Mesendoderm (in vitro differentiated cells): ENCODE measurements around the gene TMEM109.

Source experiments
- DNase-seq: peaks from one replicate; pipeline ENCODE4 v3.0.0; 2013
- H2AK5ac ChIP-seq: 2 replicates; pipeline ENCODE4 v1.6.1; 2013; ENCODE audit warnings: low read length, inconsistent platforms
- H2BK120ac ChIP-seq: 2 replicates; pipeline ENCODE4 v1.6.1; 2013; ENCODE audit warnings: low read depth, mild to moderate bottlenecking, low read length, moderate library complexity, mixed read lengths
- H2BK15ac ChIP-seq: replicated peaks from 2 replicates; pipeline ENCODE4 v1.6.1; 2013; ENCODE audit warnings: low read depth, mild to moderate bottlenecking, moderate library complexity
- H2BK5ac ChIP-seq: 2 replicates; pipeline ENCODE4 v1.6.1; 2013; ENCODE audit warnings: low read length, inconsistent platforms
- H3K18ac ChIP-seq: 2 replicates; pipeline ENCODE4 v1.6.1; 2013; ENCODE audit warnings: mild to moderate bottlenecking, low read length, mixed read lengths
- H3K23ac ChIP-seq: one replicate; pipeline ENCODE4 v1.6.1; 2013; ENCODE audit warnings: low read length
- H3K27ac ChIP-seq: 2 replicates; pipeline ENCODE4 v1.5.1; 2013; ENCODE audit warnings: low read depth, mild to moderate bottlenecking, inconsistent platforms, low read length, moderate library complexity
- H3K27me3 ChIP-seq: 2 replicates; pipeline ENCODE4 v1.6.1; 2013; ENCODE audit warnings: low read length, control low read depth, mild to moderate bottlenecking, inconsistent platforms; ENCODE audit not compliant: insufficient read depth, poor library complexity
- H3K36me3 ChIP-seq: 2 replicates; pipeline ENCODE4 v1.6.1; 2013; ENCODE audit warnings: low read length, inconsistent platforms; ENCODE audit not compliant: control insufficient read depth, insufficient read depth
- H3K4ac ChIP-seq: one replicate; pipeline ENCODE4 v1.6.1; 2013; ENCODE audit warnings: low read depth, mild to moderate bottlenecking, low read length, moderate library complexity
- H3K4me1 ChIP-seq: 2 replicates; pipeline ENCODE4 v1.6.1; 2013; ENCODE audit warnings: low read depth, low read length, inconsistent platforms; ENCODE audit not compliant: control insufficient read depth
- H3K4me2 ChIP-seq: 2 replicates; pipeline ENCODE4 v1.6.1; 2013; ENCODE audit warnings: low read length
- H3K4me3 ChIP-seq: 2 replicates; pipeline ENCODE4 v1.5.1; 2013; ENCODE audit warnings: mild to moderate bottlenecking, low read length
- H3K56ac ChIP-seq: one replicate; pipeline ENCODE4 v1.6.1; 2013; ENCODE audit warnings: low read length
- H3K79me1 ChIP-seq: 2 replicates; pipeline ENCODE4 v1.6.1; 2013; ENCODE audit warnings: low read length, inconsistent platforms
- H3K79me2 ChIP-seq: 2 replicates; pipeline ENCODE4 v1.6.1; 2013; ENCODE audit warnings: mild to moderate bottlenecking, low read length; ENCODE audit not compliant: control insufficient read depth, insufficient read depth
- H3K9ac ChIP-seq: 2 replicates; pipeline ENCODE4 v1.6.1; 2013; ENCODE audit warnings: low read length, inconsistent platforms
- H4K5ac ChIP-seq: one replicate; pipeline ENCODE4 v1.6.1; 2013; ENCODE audit warnings: low read length
- H4K8ac ChIP-seq: one replicate; pipeline ENCODE4 v1.6.1; 2013; ENCODE audit warnings: low read depth, mild to moderate bottlenecking, control low read depth, low read length, moderate library complexity
- WGBS: extraction: QIAGEN DNeasy Blood & Tissue Kit; methylation state at CpG from one replicate; pipeline ENCODE4 v1.1.7; 2013; ENCODE audit warnings: low lambda C conversion rate, missing lambda C conversion rate; ENCODE audit not compliant: insufficient coverage; ENCODE audit errors: extremely low coverage; 5-methylcytosine and 5-hydroxymethylcytosine counted together

TMEM109 gene

DNA sequence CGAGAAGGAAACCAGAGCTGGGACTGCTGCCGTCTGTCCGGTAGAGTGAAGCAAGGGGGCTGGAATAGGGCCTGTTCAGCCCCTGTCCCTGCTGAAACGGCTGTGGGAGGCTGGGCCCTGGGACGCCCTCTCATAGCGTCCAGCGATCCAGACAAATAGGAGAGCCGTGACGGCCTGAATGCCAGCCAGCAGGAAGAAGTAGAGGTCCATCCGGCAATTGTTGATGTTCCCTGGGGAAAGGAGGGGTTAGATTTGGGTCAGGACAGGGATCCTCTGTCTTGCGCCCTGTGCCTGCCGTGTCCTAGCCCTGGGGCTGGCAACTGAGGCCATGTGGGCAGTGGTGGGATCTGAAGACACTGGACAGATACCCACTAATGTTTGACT, 23.2 kb downstream of the TMEM109 start:
- H3K4me2 ChIP-seq, result no peak overlapping the region
- no peak overlapping the region for H3K9ac ChIP-seq
- no peaks in the 10 kb centered on the region for H3K27me3 ChIP-seq
- H4K8ac ChIP-seq, result no peak overlapping the region
- no CpG with 5 or more reads among the region's 12 CpGs for WGBS
- no peak overlapping the region for H3K18ac ChIP-seq
- no peak overlapping the region for H2BK5ac ChIP-seq
- no peak overlapping the region for H3K23ac ChIP-seq
- DNase-seq, result no peak
- H3K4me3 ChIP-seq, result no peak overlapping the region
- H2AK5ac ChIP-seq, result no peak overlapping the region
- H3K36me3 ChIP-seq, result no peaks in the 10 kb centered on the region
- no peak overlapping the region for H3K4ac ChIP-seq
- no peak overlapping the region for H2BK120ac ChIP-seq
- no peaks in the 10 kb centered on the region for H3K79me2 ChIP-seq
- no peak overlapping the region for H3K56ac ChIP-seq
- no peak overlapping the region for H3K27ac ChIP-seq
- H2BK15ac ChIP-seq, result no peak overlapping the region
- no peak overlapping the region for H4K5ac ChIP-seq
- H3K4me1 ChIP-seq, result no peaks in the 10 kb centered on the region
- no peaks in the 10 kb centered on the region for H3K79me1 ChIP-seq

DNA sequence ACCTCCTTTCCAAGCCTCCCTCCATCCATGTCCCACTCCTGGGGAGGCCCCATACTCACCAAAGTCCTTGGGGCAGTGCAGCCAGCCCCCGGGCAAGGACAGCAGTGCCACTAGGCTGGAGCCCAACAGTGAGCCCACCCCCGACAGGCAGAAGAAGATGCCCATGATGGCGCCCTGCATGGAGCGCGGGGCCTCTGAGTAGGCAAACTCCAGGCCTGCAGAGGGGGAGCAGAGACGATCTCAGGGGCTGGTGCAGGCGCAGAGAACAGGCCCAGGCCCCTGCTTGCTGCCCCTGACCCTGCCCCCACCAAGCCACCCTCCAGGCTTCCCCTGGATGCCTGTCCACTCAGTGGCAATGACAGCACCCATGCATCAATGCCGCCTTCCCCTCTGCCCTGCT, 23.9 kb downstream of the TMEM109 start:
- no peak overlapping the region for H3K18ac ChIP-seq
- H3K27me3 ChIP-seq, result no peaks in the 10 kb centered on the region
- no peak overlapping the region for H2BK120ac ChIP-seq
- no peak overlapping the region for H2AK5ac ChIP-seq
- WGBS, result no CpG with 5 or more reads among the region's 8 CpGs
- no peaks in the 10 kb centered on the region for H3K4me1 ChIP-seq
- H3K9ac ChIP-seq, result no peak overlapping the region
- no peak overlapping the region for H3K23ac ChIP-seq
- H3K56ac ChIP-seq, result no peak overlapping the region
- H3K79me2 ChIP-seq, result no peaks in the 10 kb centered on the region
- no peak for DNase-seq
- H3K36me3 ChIP-seq, result no peaks in the 10 kb centered on the region
- H2BK5ac ChIP-seq, result no peak overlapping the region
- no peak overlapping the region for H2BK15ac ChIP-seq
- H3K4me3 ChIP-seq, result no peak overlapping the region
- no peak overlapping the region for H3K4me2 ChIP-seq
- no peak overlapping the region for H4K5ac ChIP-seq
- H3K79me1 ChIP-seq, result no peaks in the 10 kb centered on the region
- H4K8ac ChIP-seq, result no peak overlapping the region
- no peak overlapping the region for H3K4ac ChIP-seq
- H3K27ac ChIP-seq, result no peak overlapping the region

DNA sequence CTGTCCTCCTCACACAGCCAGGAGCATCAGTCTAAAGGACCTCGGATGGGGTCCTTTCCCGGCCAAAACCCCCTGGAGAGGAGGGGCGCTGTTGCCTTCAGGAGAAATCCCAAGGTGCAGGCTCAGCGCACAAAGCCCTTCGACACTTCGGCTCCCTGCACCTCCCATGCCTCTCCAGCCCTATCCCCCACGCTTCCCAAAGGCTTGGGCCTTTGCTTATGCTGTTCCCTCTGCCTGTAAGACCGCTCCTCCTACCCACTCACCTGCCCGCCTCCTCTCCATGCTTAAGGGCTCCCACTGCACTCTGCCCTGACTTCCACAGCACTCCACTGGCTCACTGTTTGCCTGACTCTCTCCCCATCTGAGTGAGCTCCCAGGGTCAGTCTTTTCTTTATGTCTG, 24.5 kb downstream of the TMEM109 start:
- Histone ChIP-seq H2BK120ac (no peak overlapping the region), H3K4ac (no peak overlapping the region), H2BK15ac (no peak overlapping the region), H3K18ac (no peak overlapping the region), H3K9ac (no peak overlapping the region), H3K4me3 (no peak overlapping the region), H2AK5ac (no peak overlapping the region), H4K5ac (no peak overlapping the region), H3K79me2 (no peaks in the 10 kb centered on the region), H3K23ac (no peak overlapping the region), H2BK5ac (no peak overlapping the region), H3K27ac (no peak overlapping the region), H3K56ac (no peak overlapping the region), H3K36me3 (no peaks in the 10 kb centered on the region), H3K4me1 (no peaks in the 10 kb centered on the region), H3K79me1 (no peaks in the 10 kb centered on the region), H3K27me3 (no peaks in the 10 kb centered on the region), H3K4me2 (no peak overlapping the region), H4K8ac (no peak overlapping the region)
- DNase-seq, result no peak
- WGBS, result no CpG with 5 or more reads among the region's 9 CpGs

DNA sequence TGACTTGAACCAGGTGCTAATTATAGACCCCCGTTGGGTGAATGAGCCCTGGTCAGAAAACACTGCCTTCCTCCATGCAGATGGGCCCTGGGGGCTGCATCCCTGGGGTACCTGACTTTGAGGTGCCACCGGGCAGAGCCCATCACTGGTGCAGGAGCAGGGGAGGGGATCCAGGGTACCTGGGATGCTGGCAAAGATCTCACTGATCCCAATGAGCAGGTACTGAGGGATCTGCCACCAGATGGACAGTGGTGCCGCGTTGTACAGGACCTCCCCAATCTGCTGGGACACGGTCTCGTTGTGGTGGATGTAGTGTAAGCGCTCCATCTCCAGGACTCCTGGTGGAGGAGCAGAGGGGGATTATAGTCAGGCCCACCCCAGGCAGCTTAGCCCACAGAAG, 25.3 kb downstream of the TMEM109 start:
- Histone ChIP-seq H3K4me3 (no peak overlapping the region), H3K23ac (no peak overlapping the region), H3K4me1 (no peaks in the 10 kb centered on the region), H4K5ac (no peak overlapping the region), H3K79me2 (no peaks in the 10 kb centered on the region), H3K27me3 (no peaks in the 10 kb centered on the region), H3K4ac (no peak overlapping the region), H3K4me2 (no peak overlapping the region), H2BK120ac (no peak overlapping the region), H4K8ac (no peak overlapping the region), H2BK15ac (no peak overlapping the region), H3K18ac (no peak overlapping the region), H3K36me3 (no peaks in the 10 kb centered on the region), H3K27ac (no peak overlapping the region), H2AK5ac (no peak overlapping the region), H2BK5ac (no peak overlapping the region), H3K79me1 (no peaks in the 10 kb centered on the region), H3K56ac (no peak overlapping the region), H3K9ac (no peak overlapping the region)
- DNase-seq, result no peak
- WGBS, result no CpG with 5 or more reads among the region's 7 CpGs

DNA sequence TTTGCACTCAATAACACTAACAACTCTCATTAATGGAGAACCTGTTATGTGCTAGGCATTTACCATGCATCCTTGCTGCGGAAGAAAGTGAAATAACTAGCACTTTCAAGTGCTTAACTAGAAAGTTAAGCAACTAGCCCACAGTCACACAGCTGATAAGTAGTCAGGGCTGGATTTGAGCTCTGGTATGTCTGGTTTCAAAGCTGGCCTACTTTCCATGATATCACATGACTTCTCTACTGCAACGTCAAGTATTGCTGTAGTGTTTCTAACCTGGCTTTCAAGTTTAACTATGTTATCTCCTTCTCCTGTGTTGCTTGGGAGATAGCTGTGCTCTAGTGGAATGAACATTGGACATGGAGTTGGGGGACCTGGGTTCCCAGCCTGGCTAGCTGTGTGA, 25.9 kb downstream of the TMEM109 start:
- Histone ChIP-seq H3K23ac (no peak overlapping the region), H3K18ac (no peak overlapping the region), H3K27ac (no peak overlapping the region), H2BK120ac (no peak overlapping the region), H4K5ac (no peak overlapping the region), H3K4me2 (no peak overlapping the region), H3K4ac (no peak overlapping the region), H3K36me3 (no peaks in the 10 kb centered on the region), H3K4me1 (no peaks in the 10 kb centered on the region), H3K56ac (no peak overlapping the region), H3K4me3 (no peak overlapping the region), H2AK5ac (no peak overlapping the region), H3K27me3 (no peaks in the 10 kb centered on the region), H3K9ac (no peak overlapping the region), H3K79me2 (no peaks in the 10 kb centered on the region), H3K79me1 (no peaks in the 10 kb centered on the region), H2BK15ac (no peak overlapping the region), H4K8ac (no peak overlapping the region), H2BK5ac (no peak overlapping the region)
- DNase-seq, result no peak
- WGBS, result no CpG with 5 or more reads among the region's 2 CpGs

DNA sequence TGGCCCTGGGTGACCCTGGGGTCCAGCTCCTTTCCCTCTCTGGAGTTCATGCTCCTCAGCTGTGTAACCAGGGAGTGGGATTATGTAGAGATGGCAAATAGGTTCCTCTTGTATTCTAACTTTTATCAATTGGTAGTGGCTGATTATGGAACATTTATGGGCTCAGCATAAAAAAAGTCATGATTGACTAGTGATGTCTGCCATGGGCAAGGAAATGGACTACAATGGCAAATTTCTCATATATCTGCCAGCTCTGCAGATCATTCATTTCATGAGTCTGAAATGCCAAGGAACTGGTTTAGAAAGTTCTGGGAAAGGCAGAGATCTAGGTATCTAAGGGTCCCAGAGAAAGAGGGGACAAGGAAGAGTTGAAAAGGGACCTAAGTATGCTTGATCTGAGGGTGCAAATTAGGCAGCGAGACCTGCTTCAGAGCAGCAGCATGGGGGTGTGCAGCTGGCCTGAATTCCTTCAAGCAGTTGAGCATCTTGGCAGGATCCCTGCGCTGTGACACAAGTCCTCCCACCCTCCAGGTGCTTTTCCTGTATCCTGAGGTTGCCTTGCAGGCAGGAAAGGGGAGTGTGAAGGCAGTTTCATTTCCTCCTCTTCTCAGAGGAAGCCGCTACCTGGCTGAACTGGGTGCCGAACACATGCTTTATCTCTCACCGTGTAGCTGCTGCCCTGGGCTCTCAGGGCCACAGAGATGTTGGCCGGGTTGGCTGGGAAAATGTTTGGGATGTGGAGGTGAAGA, 27.6 kb downstream of the TMEM109 start:
- no peak overlapping the region for H3K9ac ChIP-seq
- H2BK5ac ChIP-seq, result no peak overlapping the region
- no peak overlapping the region for H3K4ac ChIP-seq
- no peaks in the 10 kb centered on the region for H3K36me3 ChIP-seq
- no peak overlapping the region for H4K5ac ChIP-seq
- H3K56ac ChIP-seq, result no peak overlapping the region
- H3K79me1 ChIP-seq, result no peaks in the 10 kb centered on the region
- WGBS, result no CpG with 5 or more reads among the region's 6 CpGs
- H2BK120ac ChIP-seq, result no peak overlapping the region
- no peaks in the 10 kb centered on the region for H3K79me2 ChIP-seq
- no peak overlapping the region for H3K4me3 ChIP-seq
- H4K8ac ChIP-seq, result no peak overlapping the region
- no peak overlapping the region for H2AK5ac ChIP-seq
- no peak overlapping the region for H3K18ac ChIP-seq
- no peak overlapping the region for H2BK15ac ChIP-seq
- H3K27me3 ChIP-seq, result no peaks in the 10 kb centered on the region
- DNase-seq, result no peak
- H3K23ac ChIP-seq, result no peak overlapping the region
- H3K27ac ChIP-seq, result no peak overlapping the region
- no peaks in the 10 kb centered on the region for H3K4me1 ChIP-seq
- no peak overlapping the region for H3K4me2 ChIP-seq
